Measurements from ENCODE around the gene CHRND. TPM values are rescaled to one million over a fixed set of nuclear protein-coding genes. Genes with fewer than 3 reads are reported as not detected.

Gene CHRND
- total RNA-seq, 2 experiments from 2014 or later = not detected

- H3K36me3 Mint-ChIP-seq (ENCODE audit: low read depth) = peaks cover 40% of the 10 kb centered on the region
- intact Hi-C loops (cut with DNase I, micrococcal nuclease) = no loop called here
- no peak overlapping the region for H3K27ac Mint-ChIP-seq
- peaks cover 31% of the 10 kb centered on the region for H3K4me1 ChIP-seq (ENCODE audit: insufficient read depth, low read length)
- H3K4me3 ChIP-seq (ENCODE audit: low read length) = no peak overlapping the region
- H3K36me3 ChIP-seq (ENCODE audit: insufficient read depth, low read length) = peaks cover 14% of the 10 kb centered on the region
- CTCF ChIA-PET = no interaction called here
- H3K27me3 Mint-ChIP-seq = no peaks in the 10 kb centered on the region
- peaks cover 5% of the 10 kb centered on the region for H3K9me3 Mint-ChIP-seq
- no peaks in the 10 kb centered on the region for H3K27me3 ChIP-seq (ENCODE audit: control insufficient read depth in 1 of 2, insufficient read depth in 2 of 2, low read length in 2 of 2)
- H3K4me3 Mint-ChIP-seq = no peak overlapping the region
- DNase-seq (no peak), ATAC-seq (ENCODE audit: poor library complexity) (no peak)
- peaks cover 37% of the 10 kb centered on the region for H3K4me1 Mint-ChIP-seq (ENCODE audit: low read depth)
- H3K9me3 ChIP-seq (ENCODE audit: control insufficient read depth in 1 of 2, insufficient read depth in 1 of 2, low read length in 2 of 2) = peaks cover 0 to 7% of the 10 kb centered on the region in 2 experiments
- H3K27ac ChIP-seq (ENCODE audit: low read depth in 1 of 2, low read length in 2 of 2) = no peak overlapping the region
- POLR2A ChIA-PET = no interaction called here
- no peak for TF ChIP-seq CTCF (IDR thresholded peaks at IDR 0.05)
Measured at GRCh38 chr2:232544674-232545073, 18.7 kb downstream of the CHRND start.

GRCh38 chr2:232545511-232546375, 19.8 kb downstream of the CHRND start:
- peaks cover 14% of the 10 kb centered on the region for H3K36me3 ChIP-seq (ENCODE audit: insufficient read depth, low read length)
- peaks cover 0 to 7% of the 10 kb centered on the region in 2 experiments for H3K9me3 ChIP-seq (ENCODE audit: control insufficient read depth in 1 of 2, insufficient read depth in 1 of 2, low read length in 2 of 2)
- H3K4me3 ChIP-seq (ENCODE audit: low read length) = no peak overlapping the region
- intact Hi-C loops (cut with DNase I, micrococcal nuclease) = no loop called here
- ChIA-PET CTCF (interaction anchor here (0.6 kb wide), 1 partner anchor 10 kb away, joined by 3 read pairs; no protein-coding TSS in a partner anchor), POLR2A (interaction anchor here (0.6 kb wide), 1 partner anchor 25 kb away, joined by 4 read pairs; no protein-coding TSS in a partner anchor)
- H3K27me3 ChIP-seq (ENCODE audit: control insufficient read depth in 1 of 2, insufficient read depth in 2 of 2, low read length in 2 of 2) = no peaks in the 10 kb centered on the region
- no peak for DNase-seq
- Mint-ChIP-seq H3K4me1 (ENCODE audit: low read depth) (peaks cover 44% of the 10 kb centered on the region), H3K27me3 (no peaks in the 10 kb centered on the region), H3K4me3 (no peak overlapping the region), H3K27ac (peak overlapping the region; percentile 5), H3K9me3 (peaks cover 5% of the 10 kb centered on the region), H3K36me3 (ENCODE audit: low read depth) (peaks cover 48% of the 10 kb centered on the region)
- TF ChIP-seq CTCF (IDR thresholded peaks at IDR 0.05) = no peak
- H3K4me1 ChIP-seq (ENCODE audit: insufficient read depth, low read length) = peaks cover 34% of the 10 kb centered on the region
- ATAC-seq (ENCODE audit: poor library complexity) = no peak
- no peak overlapping the region for H3K27ac ChIP-seq (ENCODE audit: low read depth in 1 of 2, low read length in 2 of 2)

- peaks cover 65% of the 10 kb centered on the region for H3K4me1 Mint-ChIP-seq (ENCODE audit: low read depth)
- peaks cover 0 to 4% of the 10 kb centered on the region in 2 experiments for H3K9me3 ChIP-seq (ENCODE audit: control insufficient read depth in 1 of 2, insufficient read depth in 1 of 2, low read length in 2 of 2)
- H3K4me3 ChIP-seq (ENCODE audit: low read length) = no peak overlapping the region
- POLR2A ChIA-PET = no interaction called here
- H3K4me1 ChIP-seq (ENCODE audit: insufficient read depth, low read length) = peaks cover 52% of the 10 kb centered on the region
- no peak for TF ChIP-seq CTCF (IDR thresholded peaks at IDR 0.05)
- H3K27ac Mint-ChIP-seq = peak overlapping the region; percentile 97
- CTCF ChIA-PET = no interaction called here
- H3K9me3 Mint-ChIP-seq = peaks cover 5% of the 10 kb centered on the region
- H3K27me3 ChIP-seq (ENCODE audit: control insufficient read depth in 1 of 2, insufficient read depth in 2 of 2, low read length in 2 of 2) = no peaks in the 10 kb centered on the region
- ATAC-seq (ENCODE audit: poor library complexity) (no peak), DNase-seq (no peak)
- H3K27ac ChIP-seq (ENCODE audit: low read depth in 1 of 2, low read length in 2 of 2) = no peak overlapping the region
- intact Hi-C loops (cut with DNase I, micrococcal nuclease) = no loop called here
- peaks cover 18% of the 10 kb centered on the region for H3K36me3 ChIP-seq (ENCODE audit: insufficient read depth, low read length)
- no peaks in the 10 kb centered on the region for H3K27me3 Mint-ChIP-seq
- peak overlapping the region; percentile 45 for H3K4me3 Mint-ChIP-seq
- peaks cover 65% of the 10 kb centered on the region for H3K36me3 Mint-ChIP-seq (ENCODE audit: low read depth)
Measured at GRCh38 chr2:232547991-232548390, 22.0 kb downstream of the CHRND start.

Data from CD4-positive, alpha-beta T cell (primary cell).